HG03280 (cell line): ENCODE measurements around the gene RO60.

ENCODE experiments used
- ATAC-seq: cut with Tn5 transposase; IDR thresholded peaks from one replicate; pipeline ENCODE4 v1.9.1; 2021; ENCODE audit warnings: mild to moderate bottlenecking, moderate library complexity; ENCODE audit not compliant: unreplicated experiment

Gene RO60

GRCh38 chr1:193104907-193105820 is 45.8 kb downstream of the RO60 start, which contains the start of gene GLRX2:
Gene GLRX2, minus strand, starts transcription at chr1:193105414. Its CDS starts 32 bp downstream, at chr1:193105382.
- ATAC-seq, result peak; percentile 93

- ATAC-seq, result no peak
Observed at GRCh38 chr1:193105821-193106177, 46.4 kb downstream of the RO60 start.

- no peak for ATAC-seq
Observed at GRCh38 chr1:193108471-193108870, 49.1 kb downstream of the RO60 start.
